Activated CD4-positive, CD25-positive, alpha-beta regulatory T cell treated with anti-CD3 and anti-CD28 coated beads, Interleukin-2, amount 50 U/mL, for 72 hours (primary cell): ENCODE data around the gene PRKCE.

Experiments
- DNase-seq: peaks from one replicate; pipeline ENCODE4 v3.0.0; 2021

PRKCE gene

GRCh38 chr2:45979065-45979464 lies 327.6 kb downstream of the PRKCE start:
- DNase-seq: no peak

- no peak for DNase-seq
Measured at GRCh38 chr2:45980161-45980865, 328.8 kb downstream of the PRKCE start.

- no peak for DNase-seq
Measured at GRCh38 chr2:45981384-45981930, 330.0 kb downstream of the PRKCE start.

- no peak for DNase-seq
Measured at GRCh38 chr2:45982096-45982495, 330.6 kb downstream of the PRKCE start.

GRCh38 chr2:45983213-45983612 lies 331.7 kb downstream of the PRKCE start:
- DNase-seq: no peak

- no peak for DNase-seq
Measured at GRCh38 chr2:45984366-45984765, 332.9 kb downstream of the PRKCE start.

- no peak for DNase-seq
Measured at GRCh38 chr2:45984896-45985473, 333.5 kb downstream of the PRKCE start.

- no peak for DNase-seq
Measured at GRCh38 chr2:45986509-45986908, 335.0 kb downstream of the PRKCE start.

GRCh38 chr2:45987856-45988255 lies 336.4 kb downstream of the PRKCE start:
- DNase-seq: no peak

- DNase-seq: no peak
Measured at GRCh38 chr2:45988879-45989278, 337.4 kb downstream of the PRKCE start.

GRCh38 chr2:45990131-45990530 lies 338.7 kb downstream of the PRKCE start:
- no peak for DNase-seq

- no peak for DNase-seq
Measured at GRCh38 chr2:45992021-45992740, 340.7 kb downstream of the PRKCE start.

GRCh38 chr2:45992741-45993475 lies 341.4 kb downstream of the PRKCE start:
- no peak for DNase-seq

- DNase-seq: peak; percentile 43
Measured at GRCh38 chr2:45993476-45993991, 342.1 kb downstream of the PRKCE start.

GRCh38 chr2:45994060-45994459 lies 342.6 kb downstream of the PRKCE start:
- no peak for DNase-seq

GRCh38 chr2:46000660-46001059 lies 349.2 kb downstream of the PRKCE start:
- DNase-seq: no peak

GRCh38 chr2:46001290-46001689 lies 349.8 kb downstream of the PRKCE start:
- DNase-seq: no peak

- DNase-seq: no peak
Measured at GRCh38 chr2:46001741-46002506, 350.4 kb downstream of the PRKCE start.

- no peak for DNase-seq
Measured at GRCh38 chr2:46002507-46002883, 351.0 kb downstream of the PRKCE start.

GRCh38 chr2:46002947-46003346 lies 351.5 kb downstream of the PRKCE start:
- DNase-seq: no peak

- DNase-seq: no peak
Measured at GRCh38 chr2:46003903-46004473, 352.5 kb downstream of the PRKCE start.
